Measurements from ENCODE around the gene TXNDC16.

GRCh38 chr14:52391881-52392615 lies 160.3 kb downstream of the TXNDC16 start:
- TF ChIP-seq, protein P1, sequence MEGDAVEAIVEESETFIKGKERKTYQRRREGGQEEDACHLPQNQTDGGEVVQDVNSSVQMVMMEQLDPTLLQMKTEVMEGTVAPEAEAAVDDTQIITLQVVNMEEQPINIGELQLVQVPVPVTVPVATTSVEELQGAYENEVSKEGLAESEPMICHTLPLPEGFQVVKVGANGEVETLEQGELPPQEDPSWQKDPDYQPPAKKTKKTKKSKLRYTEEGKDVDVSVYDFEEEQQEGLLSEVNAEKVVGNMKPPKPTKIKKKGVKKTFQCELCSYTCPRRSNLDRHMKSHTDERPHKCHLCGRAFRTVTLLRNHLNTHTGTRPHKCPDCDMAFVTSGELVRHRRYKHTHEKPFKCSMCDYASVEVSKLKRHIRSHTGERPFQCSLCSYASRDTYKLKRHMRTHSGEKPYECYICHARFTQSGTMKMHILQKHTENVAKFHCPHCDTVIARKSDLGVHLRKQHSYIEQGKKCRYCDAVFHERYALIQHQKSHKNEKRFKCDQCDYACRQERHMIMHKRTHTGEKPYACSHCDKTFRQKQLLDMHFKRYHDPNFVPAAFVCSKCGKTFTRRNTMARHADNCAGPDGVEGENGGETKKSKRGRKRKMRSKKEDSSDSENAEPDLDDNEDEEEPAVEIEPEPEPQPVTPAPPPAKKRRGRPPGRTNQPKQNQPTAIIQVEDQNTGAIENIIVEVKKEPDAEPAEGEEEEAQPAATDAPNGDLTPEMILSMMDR (IDR thresholded peaks at IDR 0.05): no peak
- TF ChIP-seq EZH2 (IDR thresholded peaks at IDR 0.05): no peak

Measured in neural progenitor cell (in vitro differentiated cells).